Osteoblast (primary cell): ENCODE data around the gene TPCN1. TPM values are rescaled to one million over a fixed set of nuclear protein-coding genes. Genes with fewer than 3 reads are reported as not detected.
A peak's percentile ranks its signal among the peaks of the same experiment; 100 is the strongest.

ENCODE experiments used
- DNase-seq: peaks from one replicate; pipeline ENCODE4 v3.0.0; 2011; ENCODE audit warnings: low spot score, mixed read lengths; ENCODE audit not compliant: insufficient read length; ENCODE audit errors: missing footprints
- H2AFZ ChIP-seq: 2 replicates; pipeline ENCODE4 v1.6.0; 2011; ENCODE audit warnings: mild to moderate bottlenecking, low read length
- H3K27ac ChIP-seq: 2 replicates; pipeline ENCODE4 v1.5.1; 2011; ENCODE audit warnings: mild to moderate bottlenecking, low read depth, low read length, moderate library complexity
- H3K27me3 ChIP-seq: 2 replicates; pipeline ENCODE4 v1.6.0; 2012; ENCODE audit warnings: mild to moderate bottlenecking, control low read depth, inconsistent platforms, low read length, moderate library complexity; ENCODE audit not compliant: insufficient read depth
- H3K36me3 ChIP-seq: 2 replicates; pipeline ENCODE4 v1.5.1; 2011; ENCODE audit warnings: mild to moderate bottlenecking, low read length, control low read depth, moderate library complexity; ENCODE audit not compliant: insufficient read depth
- H3K4me1 ChIP-seq: 2 replicates; pipeline ENCODE4 v1.5.1; 2011; ENCODE audit warnings: mild to moderate bottlenecking, low read length, control low read depth, moderate library complexity; ENCODE audit not compliant: insufficient read depth
- H3K4me2 ChIP-seq: 2 replicates; pipeline ENCODE4 v1.6.0; 2011; ENCODE audit warnings: mild to moderate bottlenecking, low read length; ENCODE audit not compliant: insufficient read depth
- H3K4me3 ChIP-seq: fragments of 200-600 bp; sonication (generic); 3 replicates; pipeline ENCODE4 v1.5.1; 2012; ENCODE audit warnings: mild to moderate bottlenecking, low read length, inconsistent platforms; ENCODE audit not compliant: insufficient read depth
- H3K79me2 ChIP-seq: 2 replicates; pipeline ENCODE4 v1.6.0; 2012; ENCODE audit warnings: mild to moderate bottlenecking, low read length, control low read depth, inconsistent platforms; ENCODE audit not compliant: insufficient read depth
- H3K9me3 ChIP-seq: 2 replicates; pipeline ENCODE4 v1.5.1; 2011; ENCODE audit warnings: low read depth, low read length, control low read depth
- H4K20me1 ChIP-seq: 2 replicates; pipeline ENCODE4 v1.6.0; 2012; ENCODE audit warnings: mild to moderate bottlenecking, low read length, control low read depth; ENCODE audit not compliant: insufficient read depth
- small RNA-seq: library from RNA; depleted of rRNA; stranded (forward); fragments of <200 nt; gene quantifications from one replicate; pipeline ENCODE3, GENCODE V24; 2012
- total RNA-seq: library from RNA; depleted of rRNA; stranded (reverse); fragments of >200 nt; gene quantifications from 2 replicates; pipeline ENCODE4 v1.2.3, GENCODE V29; 2012
- TF ChIP-seq, protein P1 (sequence below): IDR thresholded peaks from 2 replicates; pipeline ENCODE4 v1.5.1; 2011; ENCODE audit warnings: mild to moderate bottlenecking, low read depth, low read length, moderate library complexity; ENCODE audit errors: extremely low read depth

The TPCN1 gene
- total RNA-seq, 1 donor: 25.7 TPM

DNA sequence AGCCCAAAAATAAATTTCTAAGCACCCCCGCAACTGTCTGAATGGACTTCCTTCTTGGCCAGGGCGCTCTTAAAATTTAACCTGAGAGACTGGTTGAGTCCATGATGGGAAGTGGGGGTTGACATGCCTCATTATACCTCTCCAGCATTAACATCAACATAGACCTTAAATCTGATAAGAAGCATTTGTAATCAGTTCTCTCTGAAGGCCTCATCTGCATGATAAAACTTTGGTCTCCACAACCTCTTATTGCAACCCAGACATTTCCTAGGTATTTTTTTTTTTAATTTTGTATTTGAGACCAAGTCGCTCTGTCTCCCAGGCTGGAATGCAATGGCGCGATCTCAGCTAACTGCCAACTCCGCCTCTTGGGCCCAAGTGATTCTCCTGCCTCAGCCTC, 124.1 kb downstream of the TPCN1 start:
- H3K27me3 ChIP-seq: no peaks in the 10 kb centered on the region
- H3K4me3 ChIP-seq: no peak overlapping the region
- TF ChIP-seq, protein P1, sequence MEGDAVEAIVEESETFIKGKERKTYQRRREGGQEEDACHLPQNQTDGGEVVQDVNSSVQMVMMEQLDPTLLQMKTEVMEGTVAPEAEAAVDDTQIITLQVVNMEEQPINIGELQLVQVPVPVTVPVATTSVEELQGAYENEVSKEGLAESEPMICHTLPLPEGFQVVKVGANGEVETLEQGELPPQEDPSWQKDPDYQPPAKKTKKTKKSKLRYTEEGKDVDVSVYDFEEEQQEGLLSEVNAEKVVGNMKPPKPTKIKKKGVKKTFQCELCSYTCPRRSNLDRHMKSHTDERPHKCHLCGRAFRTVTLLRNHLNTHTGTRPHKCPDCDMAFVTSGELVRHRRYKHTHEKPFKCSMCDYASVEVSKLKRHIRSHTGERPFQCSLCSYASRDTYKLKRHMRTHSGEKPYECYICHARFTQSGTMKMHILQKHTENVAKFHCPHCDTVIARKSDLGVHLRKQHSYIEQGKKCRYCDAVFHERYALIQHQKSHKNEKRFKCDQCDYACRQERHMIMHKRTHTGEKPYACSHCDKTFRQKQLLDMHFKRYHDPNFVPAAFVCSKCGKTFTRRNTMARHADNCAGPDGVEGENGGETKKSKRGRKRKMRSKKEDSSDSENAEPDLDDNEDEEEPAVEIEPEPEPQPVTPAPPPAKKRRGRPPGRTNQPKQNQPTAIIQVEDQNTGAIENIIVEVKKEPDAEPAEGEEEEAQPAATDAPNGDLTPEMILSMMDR: no peak
- H3K4me2 ChIP-seq: no peak overlapping the region
- H3K79me2 ChIP-seq: no peaks in the 10 kb centered on the region
- no peaks in the 10 kb centered on the region for H3K9me3 ChIP-seq
- H3K4me1 ChIP-seq: no peaks in the 10 kb centered on the region
- no peaks in the 10 kb centered on the region for H3K36me3 ChIP-seq
- DNase-seq: no peak
- no peak overlapping the region for H3K27ac ChIP-seq
- no peak overlapping the region for H2AFZ ChIP-seq
- H4K20me1 ChIP-seq: no peaks in the 10 kb centered on the region

DNA sequence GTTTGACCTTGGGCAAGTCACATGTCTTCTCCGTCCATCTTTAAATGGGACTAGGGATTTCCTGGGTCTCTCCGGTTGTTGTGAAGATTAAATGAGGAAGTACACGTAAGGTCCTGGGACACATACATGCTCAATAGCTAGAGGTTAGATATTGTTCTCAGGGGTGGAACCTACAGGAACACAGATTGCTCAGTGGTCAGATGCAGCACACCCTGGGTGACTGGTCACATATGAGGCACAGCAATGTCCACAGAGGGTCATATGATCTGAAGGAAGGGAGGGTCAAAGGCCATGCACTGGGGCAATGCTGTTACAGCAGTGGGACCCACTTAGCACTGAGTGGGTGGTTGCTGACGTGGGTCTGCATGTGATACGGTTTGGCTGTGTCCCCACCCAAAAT, 125.1 kb downstream of the TPCN1 start:
- Histone ChIP-seq H3K27ac (no peak overlapping the region), H3K27me3 (no peaks in the 10 kb centered on the region), H3K36me3 (no peaks in the 10 kb centered on the region), H3K4me2 (no peak overlapping the region), H2AFZ (no peak overlapping the region), H3K79me2 (no peaks in the 10 kb centered on the region), H3K9me3 (no peaks in the 10 kb centered on the region), H3K4me3 (no peak overlapping the region), H3K4me1 (no peaks in the 10 kb centered on the region), H4K20me1 (no peaks in the 10 kb centered on the region)
- DNase-seq: peak; percentile 54
- TF ChIP-seq, protein P1: no peak

DNA sequence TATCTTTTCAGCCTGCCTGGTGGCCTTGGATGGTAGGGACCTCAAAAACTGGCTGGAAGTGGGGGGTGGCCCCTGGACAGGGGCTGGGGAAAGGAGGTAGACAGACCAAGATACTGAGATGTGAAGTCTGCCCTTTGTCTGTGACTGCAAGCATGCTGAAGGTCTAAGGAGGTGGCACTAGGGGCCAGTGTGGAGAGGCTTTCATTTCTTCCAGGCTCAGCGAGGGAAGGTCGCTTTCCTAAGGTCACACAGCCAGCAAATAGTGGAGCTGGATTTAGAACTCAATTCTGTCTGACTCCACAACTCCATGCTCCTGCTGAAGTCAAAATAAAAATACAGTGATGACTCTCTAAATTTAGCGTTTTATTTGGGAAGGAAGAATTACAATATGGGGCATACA, 125.8 kb downstream of the TPCN1 start:
- no peaks in the 10 kb centered on the region for H3K9me3 ChIP-seq
- H3K4me2 ChIP-seq: no peak overlapping the region
- H2AFZ ChIP-seq: no peak overlapping the region
- no peak overlapping the region for H3K4me3 ChIP-seq
- TF ChIP-seq, protein P1: no peak
- no peak for DNase-seq
- H3K36me3 ChIP-seq: no peaks in the 10 kb centered on the region
- no peaks in the 10 kb centered on the region for H3K27me3 ChIP-seq
- H4K20me1 ChIP-seq: no peaks in the 10 kb centered on the region
- H3K4me1 ChIP-seq: no peaks in the 10 kb centered on the region
- no peak overlapping the region for H3K27ac ChIP-seq
- H3K79me2 ChIP-seq: no peaks in the 10 kb centered on the region

DNA sequence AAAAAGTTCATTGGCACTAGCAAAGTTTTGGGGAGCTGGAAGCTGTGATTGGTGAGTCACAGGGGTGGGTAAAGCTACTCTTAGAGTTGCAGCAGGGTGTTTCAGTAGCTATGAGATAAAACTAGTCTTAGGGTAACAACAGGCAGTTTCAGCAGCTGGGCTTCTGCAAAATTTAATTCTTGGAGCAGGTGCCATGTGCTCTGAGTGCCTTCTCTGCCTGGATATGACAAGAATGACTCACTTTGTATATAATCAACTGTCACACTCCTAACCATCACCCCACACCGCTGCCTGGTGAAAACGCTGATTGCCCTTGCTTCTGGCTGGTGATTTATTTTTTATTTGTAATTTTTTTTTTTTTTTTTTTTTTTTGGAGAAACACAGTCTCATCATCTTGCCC, 126.6 kb downstream of the TPCN1 start:
- no peak for DNase-seq
- no peaks in the 10 kb centered on the region for H4K20me1 ChIP-seq
- H2AFZ ChIP-seq: no peak overlapping the region
- no peaks in the 10 kb centered on the region for H3K79me2 ChIP-seq
- TF ChIP-seq, protein P1: no peak
- no peak overlapping the region for H3K4me3 ChIP-seq
- no peak overlapping the region for H3K4me2 ChIP-seq
- H3K27ac ChIP-seq: no peak overlapping the region
- no peaks in the 10 kb centered on the region for H3K9me3 ChIP-seq
- no peaks in the 10 kb centered on the region for H3K4me1 ChIP-seq
- H3K27me3 ChIP-seq: no peaks in the 10 kb centered on the region
- no peaks in the 10 kb centered on the region for H3K36me3 ChIP-seq

Small RNA genes within 50 kb of the gene (small RNA-seq; reads per million reads assigned to genes)
- gene MIR6762 (not detected), gene RF00019 (not detected)

Other genes with a start within 250 kb of the TPCN1 start
- 8.3 and 18.1 TPM in 2 replicates for gene OAS2, start 242.9 kb upstream of the TPCN1 start, total RNA-seq
- gene DTX1, start 164.7 kb upstream of the TPCN1 start, total RNA-seq: under 0.01 TPM in 2 replicates
- gene RASAL1, start 85.7 kb upstream of the TPCN1 start, total RNA-seq: not detected in 2 replicates
- gene CFAP73, start 71.7 kb upstream of the TPCN1 start, total RNA-seq: not detected in 2 replicates
- gene DDX54, start 36.0 kb upstream of the TPCN1 start, total RNA-seq: 40.2 and 49.5 TPM in 2 replicates
- gene RITA1, start 35.7 kb upstream of the TPCN1 start, total RNA-seq: 20.0 and 22.4 TPM in 2 replicates
- gene SLC8B1, start 113.6 kb downstream of the TPCN1 start, total RNA-seq: 16.5 and 19.5 TPM in 2 replicates
- 64.8 and 69.1 TPM in 2 replicates for gene PLBD2, start 137.1 kb downstream of the TPCN1 start, total RNA-seq
- under 0.01 TPM in 1 of 2 replicates, not detected in the other for gene SDS, start 182.4 kb downstream of the TPCN1 start, total RNA-seq
- 6.5 TPM in 2 replicates for gene SDSL, start 200.9 kb downstream of the TPCN1 start, total RNA-seq